ENCODE data around the gene CRISP2. TPM values are rescaled to one million over a fixed set of nuclear protein-coding genes. Genes with fewer than 3 reads are reported as not detected.

Gene CRISP2
- total RNA-seq, 1 experiment from 2014 or later = not detected

DNA sequence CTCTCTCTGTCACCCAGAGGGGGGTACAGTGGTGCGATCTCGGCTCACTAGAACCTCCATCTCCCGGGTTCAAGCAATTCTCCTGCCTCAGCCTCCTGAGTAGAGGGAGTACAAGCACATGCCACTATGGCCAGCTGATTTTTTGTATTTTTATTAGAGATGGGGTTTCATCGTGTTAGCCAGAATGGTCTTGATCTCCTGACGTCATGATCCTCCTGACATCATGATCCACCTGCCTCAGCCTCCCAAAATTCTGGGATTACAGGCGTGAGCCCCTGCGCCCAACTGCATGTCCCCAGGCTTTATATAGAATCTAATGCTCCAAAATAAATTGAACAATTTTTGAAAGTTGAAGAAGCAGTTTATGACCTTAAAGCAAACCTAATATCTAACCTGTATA is 7.0 kb upstream of the CRISP2 start:
- CTCF ChIA-PET = no interaction called here
- H3K4me3 ChIP-seq (ENCODE audit: low read depth, low read length, poor library complexity, severe bottlenecking) = no peak overlapping the region
- no TSS peak for BruUV-seq (replicated peaks)
- no peak for DNase-seq (ENCODE audit: low spot score)
- H3K9me3 ChIP-seq (ENCODE audit: low read depth, low read length, poor library complexity, severe bottlenecking) = peaks cover 4% of the 10 kb centered on the region
- no peak overlapping the region for H3K27ac ChIP-seq (ENCODE audit: low read depth, low read length, poor library complexity, severe bottlenecking)
- intact Hi-C loops (cut with micrococcal nuclease; ENCODE audit: unreplicated experiment) = no loop called here
- no peaks in the 10 kb centered on the region for H3K4me1 ChIP-seq (ENCODE audit: insufficient read depth, low read length, poor library complexity, severe bottlenecking)
- peaks cover 2% of the 10 kb centered on the region for H3K27me3 ChIP-seq (replicated peaks; ENCODE audit: insufficient read depth, low read depth, low read length, poor library complexity)
- POLR2A ChIA-PET (ENCODE audit: low non-redundant PET) = no interaction called here
- no peaks in the 10 kb centered on the region for H3K36me3 ChIP-seq (ENCODE audit: insufficient read depth, low read length, poor library complexity, severe bottlenecking)
- no peak for TF ChIP-seq EZH2 (IDR thresholded peaks at IDR 0.05; ENCODE audit: borderline replicate concordance, low read depth, low read length, poor library complexity, severe bottlenecking)

GRCh38 chr6:49698478-49698877 is 14.9 kb downstream of the CRISP2 start:
- Histone ChIP-seq H3K4me3 (ENCODE audit: low read depth, low read length, poor library complexity, severe bottlenecking) (no peak overlapping the region), H3K4me1 (ENCODE audit: insufficient read depth, low read length, poor library complexity, severe bottlenecking) (no peaks in the 10 kb centered on the region), H3K9me3 (ENCODE audit: low read depth, low read length, poor library complexity, severe bottlenecking) (no peaks in the 10 kb centered on the region), H3K27me3 (replicated peaks; ENCODE audit: insufficient read depth, low read depth, low read length, poor library complexity) (peaks cover 4% of the 10 kb centered on the region), H3K27ac (ENCODE audit: low read depth, low read length, poor library complexity, severe bottlenecking) (no peak overlapping the region), H3K36me3 (ENCODE audit: insufficient read depth, low read length, poor library complexity, severe bottlenecking) (no peaks in the 10 kb centered on the region)
- TF ChIP-seq EZH2 (IDR thresholded peaks at IDR 0.05; ENCODE audit: borderline replicate concordance, low read depth, low read length, poor library complexity, severe bottlenecking) = no peak
- no peak for TF ChIP-seq CTCF (conservative IDR thresholded peaks at IDR 0.05; ENCODE audit: low read depth, low read length)
- ChIA-PET CTCF (no interaction called here), POLR2A (ENCODE audit: low non-redundant PET) (no interaction called here)
- BruUV-seq (replicated peaks) = no TSS peak
- DNase-seq (ENCODE audit: low spot score) = no peak
- intact Hi-C loops (cut with micrococcal nuclease; ENCODE audit: unreplicated experiment) = no loop called here

DNA sequence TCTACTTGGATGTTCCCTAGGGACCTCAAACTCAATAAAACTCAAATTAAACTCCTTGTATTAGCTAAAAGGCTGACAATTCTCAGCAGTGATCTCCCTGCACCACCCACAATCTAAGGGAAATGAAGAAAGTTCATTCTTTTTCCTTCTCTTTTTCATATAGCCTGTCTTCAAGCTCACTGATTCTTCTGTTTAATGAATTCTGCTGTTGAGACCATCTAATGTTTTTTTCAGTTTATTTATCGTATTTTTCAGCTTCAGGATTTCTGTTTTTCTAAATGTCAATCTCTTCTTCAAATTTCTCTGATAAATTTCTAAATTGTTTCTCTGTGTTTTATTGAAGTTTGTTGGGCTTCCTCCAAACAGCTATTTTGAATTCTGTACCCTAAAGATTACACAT is 19.8 kb downstream of the CRISP2 start:
- no peaks in the 10 kb centered on the region for H3K9me3 ChIP-seq (ENCODE audit: low read depth, low read length, poor library complexity, severe bottlenecking)
- peaks cover 14% of the 10 kb centered on the region for H3K27me3 ChIP-seq (replicated peaks; ENCODE audit: insufficient read depth, low read depth, low read length, poor library complexity)
- ChIA-PET POLR2A (ENCODE audit: low non-redundant PET) (interaction anchor here (0.7 kb wide), 1 partner anchor 404 kb away, joined by 3 read pairs; no protein-coding TSS in a partner anchor), CTCF (no interaction called here)
- intact Hi-C loops (cut with micrococcal nuclease; ENCODE audit: unreplicated experiment) = no loop called here
- no peak for DNase-seq (ENCODE audit: low spot score)
- no peak overlapping the region for H3K4me3 ChIP-seq (ENCODE audit: low read depth, low read length, poor library complexity, severe bottlenecking)
- no peak overlapping the region for H3K27ac ChIP-seq (ENCODE audit: low read depth, low read length, poor library complexity, severe bottlenecking)
- H3K36me3 ChIP-seq (ENCODE audit: insufficient read depth, low read length, poor library complexity, severe bottlenecking) = no peaks in the 10 kb centered on the region
- no peaks in the 10 kb centered on the region for H3K4me1 ChIP-seq (ENCODE audit: insufficient read depth, low read length, poor library complexity, severe bottlenecking)
- no TSS peak for BruUV-seq (replicated peaks)
- no peak for TF ChIP-seq EZH2 (IDR thresholded peaks at IDR 0.05; ENCODE audit: borderline replicate concordance, low read depth, low read length, poor library complexity, severe bottlenecking)
- no peak for TF ChIP-seq CTCF (conservative IDR thresholded peaks at IDR 0.05; ENCODE audit: low read depth, low read length)

DNA sequence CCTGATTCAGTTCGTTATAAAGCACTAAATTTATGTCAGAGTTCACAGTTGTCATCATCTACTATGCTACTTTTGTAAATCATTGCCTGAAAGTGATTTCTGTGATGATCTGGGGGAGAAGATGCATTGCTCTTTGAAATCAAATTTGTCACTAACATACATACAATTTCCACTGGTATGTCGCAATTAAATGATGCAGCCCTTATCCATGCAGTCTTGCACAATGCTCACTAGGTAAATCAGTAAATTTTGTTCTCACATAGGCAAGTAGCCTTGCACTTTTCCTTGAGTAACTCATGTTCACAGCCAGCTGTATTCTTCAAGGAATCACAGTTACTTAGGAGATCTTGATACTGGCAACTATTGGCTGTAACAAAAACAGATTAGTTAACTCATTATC is 20.8 kb downstream of the CRISP2 start:
- intact Hi-C loops (cut with micrococcal nuclease; ENCODE audit: unreplicated experiment) = no loop called here

More for the DNA sequence above, 20.8 kb downstream of the CRISP2 start:
- ChIA-PET POLR2A (ENCODE audit: low non-redundant PET) (no interaction called here), CTCF (no interaction called here)
- Histone ChIP-seq H3K9me3 (ENCODE audit: low read depth, low read length, poor library complexity, severe bottlenecking) (no peaks in the 10 kb centered on the region), H3K4me3 (ENCODE audit: low read depth, low read length, poor library complexity, severe bottlenecking) (no peak overlapping the region), H3K36me3 (ENCODE audit: insufficient read depth, low read length, poor library complexity, severe bottlenecking) (no peaks in the 10 kb centered on the region), H3K4me1 (ENCODE audit: insufficient read depth, low read length, poor library complexity, severe bottlenecking) (no peaks in the 10 kb centered on the region), H3K27me3 (replicated peaks; ENCODE audit: insufficient read depth, low read depth, low read length, poor library complexity) (peaks cover 11% of the 10 kb centered on the region), H3K27ac (ENCODE audit: low read depth, low read length, poor library complexity, severe bottlenecking) (no peak overlapping the region)
- TF ChIP-seq EZH2 (IDR thresholded peaks at IDR 0.05; ENCODE audit: borderline replicate concordance, low read depth, low read length, poor library complexity, severe bottlenecking) = no peak
- no peak for TF ChIP-seq CTCF (conservative IDR thresholded peaks at IDR 0.05; ENCODE audit: low read depth, low read length)
- no peak for DNase-seq (ENCODE audit: low spot score)
- BruUV-seq (replicated peaks) = no TSS peak
